HCT116 (cell line): ENCODE measurements around the gene GPHN. TPM values are rescaled to one million over a fixed set of nuclear protein-coding genes. Genes with fewer than 3 reads are reported as not detected.

ENCODE experiments used
- ATAC-seq: fragments of 200-7000 bp; cut with Tn5 transposase; 2 replicates; pipeline ENCODE4 v1.9.1; 2020; ENCODE audit warnings: mild to moderate bottlenecking, moderate library complexity
- BruUV-seq: library from RNA; stranded (reverse); fragments of 400-500 nt; replicated peaks from 2 replicates; lab custom pipeline; 2021; lab: Mats Ljungman, UMichigan
- CTCF ChIA-PET: fragments of 300-600 bp; sonication (Branson Sonifier 250); formaldehyde crosslinking; loops from one replicate; lab custom pipeline; 2021; ENCODE audit warnings: antibody characterized with exemption; lab: Charles Lee
- POLR2A ChIA-PET: fragments of 300-600, 350-600 bp; sonication (Branson Sonifier 250); formaldehyde crosslinking; loops from one replicate; lab custom pipeline; 2021; ENCODE audit warnings: antibody characterized with exemption; lab: Charles Lee
- RAD21 ChIA-PET, 2 experiments: fragments of 300-600 bp; sonication (Branson Sonifier 250); formaldehyde crosslinking; loops; one replicate each; lab custom pipeline; 2023; ENCODE audit warnings: low total read pairs in 2 of 2; ENCODE audit not compliant: uncharacterized antibody in 2 of 2, unreplicated experiment in 2 of 2, low non-redundant PET in 1 of 2; lab: Charles Lee
- DNase-seq: peaks from one replicate; pipeline ENCODE4 v3.0.0-alpha.2; 2010; ENCODE audit warnings: low read depth, low spot score
- H2AFZ ChIP-seq: fragments of 200-600 bp; shearing (Covaris generic), sonication (generic); 2 replicates; pipeline ENCODE4 v1.6.1; 2017; ENCODE audit warnings: low read depth, mixed run types, mixed read lengths, antibody characterized with exemption, low read length; ENCODE audit not compliant: poor library complexity, severe bottlenecking
- H3K27ac ChIP-seq: 2 replicates; pipeline ENCODE4 v1.5.1; 2012; ENCODE audit warnings: low read depth, low read length
- H3K27me3 ChIP-seq: fragments of 200-600 bp; sonication (generic); 2 replicates; pipeline ENCODE4 v1.6.1; 2016; ENCODE audit warnings: mixed run types, low read length, mixed read lengths; ENCODE audit not compliant: insufficient read depth
- H3K36me3 ChIP-seq, 2 experiments: fragments of 200-500 bp in 1 of 2; fragments of 200-600 bp in 1 of 2; sonication (Bioruptor generic) in 1 of 2; sonication (generic) in 1 of 2; 2 replicates each; pipeline versions ENCODE4 v1.5.1 to v1.6.1; 2014 to 2016; ENCODE audit warnings: low read length in 2 of 2, inconsistent platforms in 1 of 2, mixed read lengths in 1 of 2, mixed run types in 1 of 2; ENCODE audit not compliant: insufficient read depth in 2 of 2, control insufficient read depth in 1 of 2
- H3K4me1 ChIP-seq, 2 experiments: fragments of 200-600 bp in 1 of 2; sonication (generic) in 1 of 2; 2 replicates each; pipeline versions ENCODE4 v1.5.1 to v1.6.1; 2012 to 2017; ENCODE audit warnings: low read length in 2 of 2, inconsistent platforms in 1 of 2, mild to moderate bottlenecking in 1 of 2, mixed read lengths in 1 of 2, mixed run types in 1 of 2, moderate library complexity in 1 of 2; ENCODE audit not compliant: insufficient read depth in 2 of 2, control insufficient read depth in 1 of 2
- H3K4me2 ChIP-seq: fragments of 200-600 bp; sonication (generic); 2 replicates; pipeline ENCODE4 v1.6.1; 2017; ENCODE audit warnings: mixed run types, low read length, mixed read lengths
- H3K4me3 ChIP-seq, 2 experiments: fragments of 200-600 bp in 1 of 2; sonication (generic) in 1 of 2; replicated peaks in 1 of 2; 2 replicates each; pipeline ENCODE4 v1.5.1; 2011 to 2016; ENCODE audit warnings: low read length in 2 of 2, control low read depth in 1 of 2, low read depth in 1 of 2, mild to moderate bottlenecking in 1 of 2, mixed read lengths in 1 of 2, mixed run types in 1 of 2
- H3K79me2 ChIP-seq: fragments of 200-600 bp; sonication (generic); 2 replicates; pipeline ENCODE4 v1.6.1; 2017; ENCODE audit warnings: mild to moderate bottlenecking, mixed run types, low read length, moderate library complexity, mixed read lengths; ENCODE audit not compliant: insufficient read depth
- H3K9ac ChIP-seq: fragments of 200-600 bp; sonication (generic); 2 replicates; pipeline ENCODE4 v1.6.1; 2016; ENCODE audit warnings: low read length, mixed read lengths
- H3K9me2 ChIP-seq: fragments of 200-600 bp; sonication (generic), shearing (Covaris generic); 2 replicates; pipeline ENCODE4 v1.6.1; 2017; ENCODE audit warnings: mixed run types, mild to moderate bottlenecking, moderate library complexity; ENCODE audit not compliant: insufficient read depth
- H3K9me3 ChIP-seq, 2 experiments: fragments of 200-500 bp in 1 of 2; fragments of 200-600 bp in 1 of 2; sonication (Bioruptor generic) in 1 of 2; sonication (generic) in 1 of 2; 2 replicates each; pipeline ENCODE4 v1.6.1; 2014 to 2017; ENCODE audit warnings: low read length in 2 of 2, mixed read lengths in 2 of 2, inconsistent platforms in 1 of 2, low read depth in 1 of 2, mild to moderate bottlenecking in 1 of 2, mixed run types in 1 of 2, moderate library complexity in 1 of 2; ENCODE audit not compliant: control insufficient read depth in 1 of 2, insufficient read depth in 1 of 2
- H4K20me1 ChIP-seq: fragments of 200-600 bp; sonication (generic), shearing (Covaris generic); 2 replicates; pipeline ENCODE4 v1.6.1; 2017; ENCODE audit warnings: mixed run types, mild to moderate bottlenecking, moderate library complexity; ENCODE audit not compliant: insufficient read depth
- ATF3 ChIP-seq: IDR thresholded peaks from 2 replicates; pipeline ENCODE4 v1.6.1; 2012
- CBX3 ChIP-seq: IDR thresholded peaks from 2 replicates; pipeline ENCODE4 v1.6.1; 2012; ENCODE audit warnings: low read depth
- CEBPB ChIP-seq: IDR thresholded peaks from 2 replicates; pipeline ENCODE4 v1.6.1; 2012; ENCODE audit warnings: low read depth
- CTCF ChIP-seq, 3 experiments: fragments of 200-600 bp in 1 of 3; sonication (generic) in 1 of 3; IDR thresholded peaks in 2 of 3; conservative IDR thresholded peaks in 1 of 3; 2 replicates each; pipeline ENCODE4 v1.5.1; 2012 to 2017; ENCODE audit warnings: low read depth in 2 of 3, low read length in 2 of 3, antibody characterized with exemption in 1 of 3, borderline replicate concordance in 1 of 3, control low read depth in 1 of 3, mild to moderate bottlenecking in 1 of 3, mixed read lengths in 1 of 3, mixed run types in 1 of 3, moderate library complexity in 1 of 3; ENCODE audit not compliant: insufficient read depth in 1 of 3
- ELF1 ChIP-seq: IDR thresholded peaks from 2 replicates; pipeline ENCODE4 v1.6.1; 2012; ENCODE audit warnings: low read depth, borderline replicate concordance
- EZH2 ChIP-seq: fragments of 200-600 bp; sonication (generic); IDR thresholded peaks from 2 replicates; pipeline ENCODE4 v1.6.1; 2017; ENCODE audit warnings: antibody characterized with exemption, mixed run types
- EZH2phosphoT487 ChIP-seq: fragments of 200-600 bp; IDR thresholded peaks from 2 replicates; pipeline ENCODE4 v1.6.1; 2018; ENCODE audit warnings: antibody characterized with exemption, borderline replicate concordance
- JUND ChIP-seq: IDR thresholded peaks from 2 replicates; pipeline ENCODE4 v1.6.1; 2012
- MAX ChIP-seq: IDR thresholded peaks from 2 replicates; pipeline ENCODE4 v1.6.1; 2012
- POLR2A ChIP-seq: IDR thresholded peaks from 2 replicates; pipeline ENCODE4 v1.7.0; 2011; ENCODE audit warnings: borderline replicate concordance; ENCODE audit not compliant: insufficient read depth, insufficient read length; ENCODE audit errors: extremely low read depth
- SRF ChIP-seq: IDR thresholded peaks from 2 replicates; pipeline ENCODE4 v1.6.1; 2012; ENCODE audit warnings: low read depth
- TCF7L2 ChIP-seq: IDR thresholded peaks from 2 replicates; pipeline ENCODE4 v1.7.0; 2011; ENCODE audit warnings: borderline replicate concordance, inconsistent platforms; ENCODE audit not compliant: insufficient read depth, insufficient read length; ENCODE audit errors: extremely low read depth
- ZBTB33 ChIP-seq: IDR thresholded peaks from 2 replicates; pipeline ENCODE4 v1.6.1; 2011; ENCODE audit warnings: mild to moderate bottlenecking, low read length, moderate library complexity; ENCODE audit not compliant: insufficient replicate concordance; ENCODE audit errors: extremely low read depth
- ZFX ChIP-seq: fragments of 450-650 bp; IDR thresholded peaks from 2 replicates; pipeline ENCODE4 v1.6.1; 2017
- intact Hi-C: fragments of 100-400 bp; cut with micrococcal nuclease; formaldehyde crosslinking; loops from 2 replicates; pipeline ENCODE4 v1.10.0; 2022
- total RNA-seq: library from RNA; stranded (reverse); gene quantifications from one replicate; pipeline ENCODE4 v1.2.1, GENCODE V29; 2021; ENCODE audit not compliant: unreplicated experiment

GPHN gene
- total RNA-seq, 1 experiment from 2014 or later = 43.8 TPM

GRCh38 chr14:67192366-67192765, 684.4 kb downstream of the GPHN start:
- DNase-seq = no peak
- H3K27ac ChIP-seq = no peak overlapping the region
- intact Hi-C loops = no loop called here
- POLR2A ChIA-PET = no interaction called here
- no peaks in the 10 kb centered on the region for H3K79me2 ChIP-seq
- no TSS peak for BruUV-seq
- H3K9ac ChIP-seq = no peak overlapping the region
- RAD21 ChIA-PET = no interaction called here
- peaks cover 13 to 21% of the 10 kb centered on the region in 2 experiments for H3K4me1 ChIP-seq
- H3K4me2 ChIP-seq = no peak overlapping the region
- ATAC-seq = no peak
- H3K36me3 ChIP-seq = no peaks in the 10 kb centered on the region
- no peak overlapping the region for H2AFZ ChIP-seq
- H3K27me3 ChIP-seq = no peaks in the 10 kb centered on the region
- no peaks in the 10 kb centered on the region for H4K20me1 ChIP-seq
- H3K9me2 ChIP-seq = no peaks in the 10 kb centered on the region
- H3K4me3 ChIP-seq = no peak overlapping the region
- CTCF ChIA-PET = interaction anchor here (0.9 kb wide), 1 partner anchor 93 kb away, joined by 3 read pairs; no protein-coding TSS in a partner anchor
- no peaks in the 10 kb centered on the region for H3K9me3 ChIP-seq
- no peak for TF ChIP-seq EZH2
- no peak for TF ChIP-seq POLR2A
- TF ChIP-seq SRF = no peak
- TF ChIP-seq EZH2phosphoT487 = no peak

- ChIA-PET POLR2A (no interaction called here), RAD21 (no interaction called here), CTCF (no interaction called here)
- Histone ChIP-seq H2AFZ (no peak overlapping the region), H3K27me3 (no peaks in the 10 kb centered on the region), H4K20me1 (no peaks in the 10 kb centered on the region), H3K4me3 (no peak overlapping the region), H3K9me3 (no peaks in the 10 kb centered on the region), H3K36me3 (no peaks in the 10 kb centered on the region), H3K79me2 (no peaks in the 10 kb centered on the region), H3K9ac (no peak overlapping the region), H3K9me2 (no peaks in the 10 kb centered on the region), H3K27ac (no peak overlapping the region), H3K4me1 (no peaks in the 10 kb centered on the region), H3K4me2 (no peak overlapping the region)
- TF ChIP-seq EZH2 (no peak), JUND (no peak), SRF (no peak), ATF3 (no peak), ZFX (no peak), ELF1 (no peak), TCF7L2 (no peak), CTCF (IDR thresholded peaks at IDR 0.05 in 2 of 3, conservative IDR thresholded peaks at IDR 0.05 in 1 of 3; ENCODE audit: borderline replicate concordance in 1 of 3, insufficient read depth in 1 of 3, low read depth in 2 of 3, low read length in 2 of 3) (no peak), CEBPB (no peak), CBX3 (no peak), ZBTB33 (no peak), EZH2phosphoT487 (no peak), MAX (no peak)
- DNase-seq (no peak), ATAC-seq (no peak)
- BruUV-seq = no TSS peak
- intact Hi-C loops = no loop called here
Measured at GRCh38 chr14:67195279-67195678, 687.3 kb downstream of the GPHN start.
